GM19025 (cell line): ENCODE measurements around the gene GOLGA6L25.
"Not testable (repeated sequence)": the region's sequence is repeated elsewhere in the genome, so short reads cannot be mapped to it uniquely, and the experiment has no call there.

Experiments
- ATAC-seq: cut with Tn5 transposase; IDR thresholded peaks from one replicate; pipeline ENCODE4 v1.9.1; 2021; ENCODE audit warnings: mild to moderate bottlenecking, low read depth, moderate library complexity; ENCODE audit not compliant: unreplicated experiment

The GOLGA6L25 gene, protein sequence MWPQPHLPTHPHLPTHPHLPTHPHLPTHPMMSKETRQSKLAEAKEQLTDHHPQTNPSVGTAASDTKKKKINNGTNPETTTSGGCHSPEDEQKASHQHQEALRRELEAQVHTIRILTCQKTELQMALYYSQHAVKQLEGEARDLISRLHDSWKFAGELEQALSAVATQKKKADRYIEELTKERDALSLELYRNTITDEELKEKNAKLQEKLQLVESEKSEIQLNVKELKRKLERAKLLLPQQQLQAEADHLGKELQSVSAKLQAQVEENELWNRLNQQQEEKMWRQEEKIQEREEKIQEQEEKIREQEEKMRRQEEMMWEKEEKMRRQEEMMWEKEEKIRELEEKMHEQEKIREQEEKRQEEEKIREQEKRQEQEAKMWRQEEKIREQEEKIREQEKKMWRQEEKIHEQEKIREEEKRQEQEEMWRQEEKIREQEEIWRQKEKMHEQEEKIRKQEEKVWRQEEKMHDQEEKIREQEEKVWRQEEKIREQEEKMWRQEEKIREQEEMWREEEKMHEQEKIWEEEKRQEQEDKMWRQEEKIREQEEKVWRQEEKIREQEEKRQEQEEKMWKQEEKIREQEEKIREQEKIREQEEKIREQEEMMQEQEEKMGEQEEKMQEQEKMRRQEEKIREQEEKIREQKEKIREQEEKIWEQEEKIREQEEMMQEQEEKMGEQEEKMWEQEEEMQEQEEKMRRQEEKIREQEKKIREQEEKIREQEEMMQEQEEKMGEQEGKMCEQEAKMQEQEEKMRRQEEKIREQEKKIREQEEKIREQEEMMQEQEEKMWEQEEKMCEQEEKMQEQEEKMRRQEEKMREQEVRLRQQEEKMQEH

DNA sequence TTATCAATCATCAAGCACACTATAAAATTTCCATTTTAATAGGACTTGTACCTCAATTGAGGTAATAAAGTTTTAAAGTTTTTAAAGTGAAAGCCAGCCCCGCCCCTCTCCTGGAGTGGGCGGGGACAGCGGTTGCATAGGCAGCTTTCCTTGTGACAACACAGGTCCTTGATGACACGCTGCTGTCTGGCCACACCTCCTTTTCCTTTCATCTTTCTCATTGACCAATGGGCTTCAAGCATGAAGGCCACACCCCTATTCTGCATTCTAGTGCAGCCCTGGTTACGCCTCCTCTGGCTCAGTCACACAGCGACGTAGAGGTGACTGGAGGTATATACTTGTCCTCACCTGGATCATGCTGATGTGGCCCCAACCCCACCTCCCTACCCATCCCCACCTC lies at the start of gene GOLGA6L25:
GOLGA6L25 (plus strand) TSS at position 301 of the 400 bp plus-strand sequence; CDS start at position 362, 61 bp downstream.
- not testable (repeated sequence) for ATAC-seq

DNA sequence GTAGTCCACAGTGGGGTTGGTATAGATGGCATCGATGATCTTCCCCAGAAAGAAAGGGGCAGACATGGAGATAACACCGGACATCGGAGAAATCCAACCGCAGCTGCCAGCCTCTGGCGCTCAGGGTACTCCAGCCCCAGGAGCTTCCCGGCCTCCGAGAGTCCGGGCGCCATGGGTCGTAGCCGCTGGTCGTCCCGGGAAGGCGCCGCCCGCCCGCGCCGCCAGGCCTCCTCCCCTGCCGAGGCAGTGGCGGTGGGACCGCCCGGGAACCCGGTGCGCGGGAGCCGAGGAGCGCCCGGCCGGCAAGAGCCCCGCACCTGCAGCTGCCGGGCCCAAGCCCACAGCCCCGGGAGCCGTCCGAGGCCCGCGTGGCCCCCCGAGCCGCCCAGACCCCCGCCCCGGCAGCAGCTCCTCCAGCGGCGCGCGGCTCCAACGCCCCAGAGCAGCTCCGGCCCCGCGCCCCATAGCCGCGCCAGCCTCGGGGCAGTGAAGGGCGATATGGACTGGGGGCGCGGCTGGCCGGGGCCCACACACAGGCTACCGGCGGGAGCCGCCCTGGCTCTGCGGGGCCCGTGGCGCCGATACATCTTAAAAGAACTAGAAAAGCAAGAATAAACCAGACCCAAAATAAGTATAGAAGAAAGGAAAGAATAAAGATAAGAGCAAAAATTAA lies 45.0 kb upstream of the GOLGA6L25 start:
- ATAC-seq = not testable (repeated sequence)

DNA sequence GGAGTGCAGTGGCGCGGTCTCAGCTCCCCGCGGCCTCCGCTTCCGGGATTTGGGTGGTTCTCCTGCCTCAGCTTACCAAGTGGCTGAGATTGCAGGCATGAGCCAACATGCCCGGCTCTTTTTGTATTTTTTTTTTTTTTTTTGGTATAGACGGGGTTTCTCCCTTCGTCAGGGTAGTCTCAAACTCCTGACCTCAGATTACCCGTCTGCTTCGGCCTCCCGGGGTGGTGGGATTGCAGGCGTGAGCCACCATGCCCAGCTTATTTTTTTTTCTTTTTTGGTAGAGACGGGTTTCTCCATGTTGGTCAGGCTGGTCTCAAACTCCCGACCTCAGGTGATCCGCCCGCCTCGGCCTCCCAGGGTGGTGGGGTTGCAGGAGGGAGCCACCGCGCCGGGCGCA lies 39.2 kb upstream of the GOLGA6L25 start:
- not testable (repeated sequence) for ATAC-seq

DNA sequence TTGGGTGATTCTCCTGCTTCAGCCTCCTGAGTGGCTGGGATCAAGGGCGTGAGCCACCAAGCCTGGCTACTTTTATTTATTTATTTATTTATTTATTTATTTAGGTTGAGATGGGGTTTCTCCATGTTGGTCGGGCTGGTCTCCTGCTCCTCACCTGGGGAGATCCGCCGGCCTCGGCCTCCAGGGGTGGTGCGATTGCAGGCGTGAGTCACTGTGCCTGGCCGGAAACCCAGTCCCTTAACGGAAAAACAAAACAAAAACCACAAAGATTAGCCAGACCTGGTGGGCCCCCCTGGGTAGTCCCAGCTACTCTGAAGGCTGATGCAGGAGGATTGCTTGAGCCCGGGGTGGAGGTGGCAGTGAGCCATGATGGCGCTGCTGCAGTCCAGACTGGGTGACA lies 38.2 kb upstream of the GOLGA6L25 start:
- not testable (repeated sequence) for ATAC-seq

DNA sequence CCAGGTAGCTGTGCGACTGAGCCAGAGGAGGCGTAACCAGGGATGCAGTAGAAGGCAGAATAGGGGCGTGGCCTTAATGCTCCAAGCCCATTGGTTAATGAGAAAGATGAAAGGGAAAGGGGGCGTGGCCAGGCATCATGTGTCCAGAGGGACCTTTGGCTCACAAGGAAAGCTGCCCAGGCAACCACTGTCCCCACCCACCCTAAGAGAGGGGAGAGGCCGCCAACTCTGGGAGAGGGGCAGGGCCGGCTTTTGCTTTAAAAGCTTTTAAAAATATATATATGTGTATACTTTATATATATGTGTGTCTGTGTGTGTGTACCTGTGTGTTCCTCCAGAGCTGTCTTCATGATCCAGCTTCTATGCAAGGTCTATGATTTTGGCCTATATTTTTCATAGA lies 20.4 kb upstream of the GOLGA6L25 start, which contains the start of gene GOLGA8G:
GOLGA8G (minus strand) TSS at position 18 of the 400 bp plus-strand sequence. CDS start 62 bp downstream, outside the sequence.
- ATAC-seq = not testable (repeated sequence)

DNA sequence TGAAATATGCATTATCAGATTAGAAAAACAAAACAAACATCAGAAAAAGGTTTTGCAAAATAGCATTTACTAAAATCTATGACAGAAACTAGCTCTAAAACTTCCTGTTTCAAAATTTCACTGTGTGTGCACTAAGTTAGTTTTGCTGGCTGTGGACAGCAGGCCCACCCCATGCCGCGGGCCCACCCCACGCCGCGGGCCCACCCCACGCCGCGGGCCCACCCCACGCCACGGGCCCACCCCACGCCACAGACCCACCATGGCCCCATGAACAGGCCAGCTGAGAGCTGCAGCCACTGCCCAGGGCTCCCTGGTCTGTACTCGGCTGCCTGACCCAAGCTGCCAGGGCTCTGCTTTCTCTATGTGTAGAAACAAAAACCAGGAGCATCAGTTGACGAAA lies 20.0 kb downstream of the GOLGA6L25 start:
- not testable (repeated sequence) for ATAC-seq

DNA sequence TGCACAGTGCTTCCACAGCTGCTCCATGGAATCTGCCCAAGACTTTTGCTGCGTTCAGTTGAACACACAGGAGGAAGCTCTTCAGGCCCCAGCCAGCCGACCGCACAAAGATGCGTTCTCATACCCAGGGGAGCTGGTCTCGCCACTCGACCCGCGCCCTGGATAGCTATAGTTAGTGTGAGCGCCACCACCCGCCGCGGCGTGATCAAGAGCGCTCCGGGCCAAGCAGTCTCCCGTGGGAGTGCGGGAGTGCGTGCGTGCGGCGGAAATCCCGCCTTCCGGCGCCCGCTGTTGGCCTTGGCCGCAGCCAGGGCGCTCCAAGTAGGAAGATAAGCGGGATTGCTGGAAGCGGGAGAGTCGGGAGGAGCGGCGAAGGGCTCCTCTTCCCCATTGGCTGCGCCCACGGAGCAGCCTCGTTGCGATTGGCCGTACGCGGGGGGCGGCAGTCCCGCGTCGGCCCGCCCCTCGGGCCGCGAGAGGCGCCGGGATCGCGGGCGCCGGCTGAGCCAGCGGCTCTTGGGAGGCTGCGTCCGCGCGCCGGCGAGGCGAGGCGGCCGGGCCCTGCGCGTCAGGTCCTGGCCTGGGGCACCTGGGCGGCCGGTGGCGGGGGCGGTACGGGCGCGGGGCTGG lies 35.7 kb downstream of the GOLGA6L25 start:
- not testable (repeated sequence) for ATAC-seq

DNA sequence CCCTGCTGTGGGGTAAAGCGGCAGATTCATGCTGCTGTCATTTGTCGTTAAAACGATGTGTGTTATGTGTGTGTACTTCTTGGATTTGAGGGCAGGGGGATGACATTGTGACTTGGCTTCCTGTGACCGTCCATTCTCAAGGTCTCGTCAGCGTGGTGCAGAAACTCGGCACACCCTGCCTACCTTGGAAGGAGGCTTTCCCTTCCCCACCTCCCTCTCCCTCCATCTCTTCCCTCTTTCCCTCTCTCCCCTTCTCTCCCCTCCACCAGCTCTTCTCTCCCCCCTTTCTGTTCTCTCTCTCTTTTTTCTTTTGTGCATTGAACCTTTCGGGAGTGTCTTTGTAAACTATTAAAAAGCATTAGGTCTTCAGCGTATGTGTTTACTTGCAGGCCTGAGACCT lies 36.4 kb downstream of the GOLGA6L25 start:
- not testable (repeated sequence) for ATAC-seq

DNA sequence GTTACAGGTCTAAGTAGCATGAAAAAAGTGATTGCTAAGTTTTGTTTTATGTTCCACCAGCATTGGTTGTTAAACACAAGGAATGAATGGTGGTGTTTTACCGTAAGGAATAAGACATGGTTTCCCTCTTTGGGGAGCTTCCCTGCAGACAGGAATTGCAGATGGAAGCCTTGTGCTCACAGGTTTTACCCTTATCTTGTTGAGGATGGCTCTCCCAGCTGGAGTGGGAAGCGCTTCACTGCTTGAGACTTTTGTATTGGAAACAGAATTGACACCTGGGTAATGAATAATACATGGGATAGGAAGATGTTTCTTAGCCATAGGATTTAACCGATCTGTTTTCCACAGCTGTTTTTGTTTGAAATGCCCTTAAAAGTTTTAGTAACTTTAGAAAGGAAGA lies 39.0 kb downstream of the GOLGA6L25 start:
- not testable (repeated sequence) for ATAC-seq

DNA sequence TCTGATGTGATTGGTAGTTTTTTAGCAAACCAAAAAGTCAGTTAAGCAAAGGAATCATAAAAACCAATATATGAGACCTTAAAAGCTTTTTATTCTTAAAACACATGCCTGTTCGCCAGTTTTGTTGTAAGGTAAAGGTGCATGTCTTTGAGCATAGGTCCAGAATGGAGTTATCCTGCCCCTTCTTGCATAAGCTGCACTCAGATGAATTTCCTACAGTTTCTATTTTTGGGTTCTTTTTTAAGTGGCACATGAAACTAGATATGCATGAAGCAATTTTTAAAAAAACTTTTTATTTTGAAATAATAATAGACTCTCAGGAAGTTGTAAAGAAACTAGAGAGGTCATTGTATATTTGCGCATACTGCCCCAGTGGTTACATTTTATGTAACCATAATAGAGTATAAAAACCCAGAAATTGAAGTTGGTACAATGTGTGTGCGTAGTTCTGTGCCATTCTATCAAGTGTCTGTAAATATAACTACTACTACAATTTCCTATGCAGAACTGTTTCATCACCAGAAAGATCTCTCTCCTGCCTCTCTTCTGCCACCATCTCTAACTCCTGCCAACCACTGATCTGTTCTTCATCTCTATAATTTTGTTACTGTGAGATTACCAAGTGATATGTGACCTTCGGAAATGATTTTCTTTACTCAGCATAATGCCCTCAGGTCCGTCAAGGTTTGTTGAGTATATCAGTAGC lies 40.2 kb downstream of the GOLGA6L25 start:
- ATAC-seq = not testable (repeated sequence)

DNA sequence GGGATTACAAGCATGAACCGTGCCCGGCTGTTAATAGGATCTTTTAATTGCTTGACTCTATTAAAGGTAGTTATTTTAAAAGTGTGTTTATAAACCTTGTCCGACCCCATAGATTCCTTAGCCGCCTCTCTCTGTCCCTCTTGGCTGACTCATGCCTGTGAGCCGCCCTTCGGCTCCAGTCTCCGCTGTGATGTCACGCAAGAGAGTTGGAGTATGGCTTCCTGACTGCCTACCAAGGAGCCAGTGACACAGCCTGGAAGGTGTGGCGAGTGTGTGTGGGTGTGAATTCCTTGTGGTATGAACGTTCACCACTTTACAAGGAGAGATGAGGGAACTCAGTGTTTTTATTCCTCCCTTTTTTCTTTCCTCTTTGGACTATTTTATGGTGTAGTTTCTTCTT lies 44.1 kb downstream of the GOLGA6L25 start:
- ATAC-seq = not testable (repeated sequence)

DNA sequence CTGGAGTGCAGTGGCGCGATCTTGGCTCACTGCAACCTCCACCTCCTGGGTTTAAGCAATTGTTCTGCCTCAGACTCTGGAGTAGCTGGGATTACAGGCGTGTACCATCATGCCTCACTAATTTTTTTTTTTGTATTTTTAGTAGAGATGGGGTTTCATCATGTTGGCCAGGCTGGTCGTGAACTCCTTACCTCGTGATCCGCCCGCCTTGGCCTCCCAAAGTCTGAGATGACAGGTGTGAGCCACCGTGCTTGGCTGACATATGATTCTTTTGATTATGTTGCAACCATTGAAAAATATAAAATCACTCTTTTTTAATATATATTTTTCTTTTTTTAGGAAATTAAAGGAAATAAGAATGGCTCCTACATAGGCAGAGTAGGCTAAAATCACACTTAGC lies 44.8 kb downstream of the GOLGA6L25 start:
- not testable (repeated sequence) for ATAC-seq

DNA sequence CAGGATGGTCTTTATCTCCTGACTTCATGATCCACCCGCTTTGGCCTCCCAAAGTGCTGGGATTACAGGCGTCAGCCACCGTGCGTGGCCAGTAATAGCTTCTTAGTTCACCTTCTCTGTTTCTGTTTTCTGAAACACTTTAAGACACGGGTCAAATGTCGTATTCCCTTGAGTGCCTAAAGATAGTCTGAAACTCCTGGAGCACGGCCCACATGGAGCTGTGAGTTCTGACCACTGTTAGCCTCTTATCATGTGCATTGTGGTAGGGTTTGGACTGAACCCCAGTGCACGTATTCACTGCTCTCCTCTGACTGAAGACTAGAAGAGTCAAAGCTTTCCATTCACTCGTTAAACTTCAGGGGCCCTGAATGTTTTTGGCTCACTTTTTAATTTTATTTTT lies 48.8 kb downstream of the GOLGA6L25 start:
- ATAC-seq = not testable (repeated sequence)
